Cardiac septum (tissue), 1 donor: ENCODE results near the gene CD1B. TPM values are rescaled to one million over a fixed set of nuclear protein-coding genes. Genes with fewer than 3 reads are reported as not detected.
"Not testable (repeated sequence)": the region's sequence is repeated elsewhere in the genome, so short reads cannot be mapped to it uniquely, and the experiment has no call there.

Source experiments
- DNase-seq: peaks from one replicate; pipeline ENCODE4 v3.0.0-alpha.2; 2020; ENCODE audit warnings: low spot score
- intact Hi-C: fragments of 100-400 bp; cut with DNase I; formaldehyde crosslinking; loops from one replicate; pipeline ENCODE4 v1.14.0; 2022
- long read RNA-seq: library from polyadenylated mRNA; unstranded; transcript quantifications from one replicate; pipeline ENCODE4 v2.0.0, GENCODE V29; 2021
- total RNA-seq: library from RNA; stranded (reverse); fragmentation: NEBNext Ultra II Directional; extraction: Animal tissue kit (Norgen Biotek cat#: 25700); gene quantifications from one replicate; pipeline ENCODE4 v1.2.1, GENCODE V29; 2021
- donor health status: DM: no; HTN: no; CAD: no.

Gene CD1B
- not detected for total RNA-seq
- long read RNA-seq, result 0 reads

DNA sequence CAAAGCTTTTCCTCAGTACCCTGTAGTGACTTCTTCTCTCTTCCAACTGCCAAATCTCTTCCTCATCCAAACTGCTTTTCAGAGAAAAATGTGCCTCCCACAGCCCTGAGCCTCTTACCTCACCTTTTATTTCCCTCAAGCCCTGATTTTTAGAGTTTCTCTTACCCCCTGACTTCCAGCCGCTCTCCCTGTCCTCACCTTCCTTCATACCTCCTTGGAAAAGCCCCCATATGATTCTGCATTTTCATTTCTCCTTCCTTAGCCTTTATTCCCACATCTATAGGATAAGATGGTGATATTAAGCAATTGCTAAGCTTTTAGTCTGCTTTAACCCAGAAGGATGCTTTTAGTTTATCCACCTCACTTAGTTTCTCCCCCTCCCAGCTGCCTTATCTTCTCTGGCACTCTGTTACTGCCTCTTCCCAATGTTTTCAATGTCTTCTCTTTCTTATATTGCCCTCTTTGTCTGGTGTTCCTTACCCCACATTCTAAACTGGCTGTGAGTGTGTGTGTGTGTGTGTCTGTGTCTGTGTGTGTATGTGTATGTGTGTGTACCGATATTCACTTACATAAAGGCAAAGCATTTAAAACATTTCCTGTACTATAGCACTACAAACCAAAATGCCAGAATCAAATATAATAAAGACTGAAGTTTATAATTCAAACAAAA, at the start of gene CD1B:
Gene CD1B (minus strand): TSS at position 51 of the 670 bp plus-strand sequence. CDS start 108 bp downstream, outside the sequence.
- no peak for DNase-seq

DNA sequence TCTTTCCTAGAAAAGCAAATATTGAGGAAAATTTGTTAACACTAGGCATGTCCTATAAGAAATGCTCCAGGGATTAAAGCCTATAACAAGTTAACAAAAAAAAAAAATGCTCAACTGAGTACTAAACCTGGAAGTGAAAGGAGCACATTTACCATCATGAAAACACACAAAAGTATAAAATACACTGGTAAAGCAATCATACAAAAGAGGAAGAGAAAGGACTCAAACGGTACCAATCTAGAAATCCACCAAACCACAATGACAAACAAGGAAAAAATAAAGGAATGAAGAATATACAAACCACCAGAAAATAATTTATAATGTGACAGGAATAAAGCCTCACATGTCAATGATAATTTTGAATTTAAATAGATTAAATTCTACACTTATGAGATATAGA, 43.5 kb upstream of the CD1B start:
- DNase-seq, result no peak
- intact Hi-C loops, result no loop called here

More for the DNA sequence above, at the start of gene CD1B:
- intact Hi-C loops, result no loop called here

DNA sequence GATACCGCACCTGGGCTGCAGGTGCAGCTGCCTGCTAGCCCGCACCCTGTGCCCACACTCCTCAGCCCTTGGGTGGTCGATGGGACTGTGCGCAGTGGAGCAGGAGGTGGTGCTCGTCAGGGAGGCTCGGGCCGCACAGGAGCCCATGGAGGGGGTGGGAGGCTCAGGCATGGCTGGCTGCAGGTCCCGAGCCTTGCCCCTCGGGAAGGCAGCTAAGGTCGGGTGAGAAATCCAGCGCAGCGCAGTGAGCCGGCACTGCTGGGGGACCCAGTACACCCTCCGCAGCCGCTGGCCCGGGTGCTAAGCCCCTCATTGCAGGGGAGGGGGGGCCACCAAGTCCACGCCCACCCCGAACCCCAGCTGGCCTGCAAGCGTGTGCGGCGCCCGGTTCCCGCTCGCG, 42.8 kb upstream of the CD1B start:
- intact Hi-C loops, DNase-seq: not testable (repeated sequence)

DNA sequence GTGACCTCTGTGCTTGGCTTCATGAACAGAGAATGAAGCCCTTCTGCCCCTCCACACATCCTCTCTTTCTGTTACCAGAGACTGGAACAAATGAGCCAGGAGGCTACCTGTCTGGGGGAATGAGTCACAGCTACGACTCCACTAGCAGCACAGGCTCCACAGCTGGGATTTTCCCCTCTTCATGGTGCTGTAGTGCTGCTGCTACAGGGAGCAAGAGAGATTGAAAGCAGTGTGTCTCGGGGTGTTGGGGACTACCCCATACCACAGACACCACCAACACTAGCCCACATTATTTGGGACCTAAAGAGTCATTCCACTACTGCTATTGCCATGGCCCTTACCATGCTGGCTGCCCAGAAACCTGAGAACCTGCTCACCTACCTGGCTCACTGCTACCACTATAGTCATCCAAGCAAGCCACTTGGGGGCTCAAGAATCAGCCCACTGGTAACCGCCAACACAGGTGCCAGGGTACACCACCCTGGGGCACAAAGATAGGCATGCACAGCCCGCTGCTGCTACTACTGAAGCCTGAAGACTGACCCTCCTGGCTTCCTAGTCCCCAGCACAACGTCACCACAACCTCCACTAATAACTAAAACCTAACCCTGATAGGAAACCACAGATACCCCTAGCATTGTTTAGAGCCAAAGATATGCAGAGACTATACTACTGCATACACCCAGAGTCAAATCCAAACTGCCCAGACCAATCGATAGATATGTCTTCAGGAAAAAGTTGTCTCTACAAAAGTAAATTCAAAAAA, 40.0 kb upstream of the CD1B start:
- no peak for DNase-seq
- intact Hi-C loops, result no loop called here

DNA sequence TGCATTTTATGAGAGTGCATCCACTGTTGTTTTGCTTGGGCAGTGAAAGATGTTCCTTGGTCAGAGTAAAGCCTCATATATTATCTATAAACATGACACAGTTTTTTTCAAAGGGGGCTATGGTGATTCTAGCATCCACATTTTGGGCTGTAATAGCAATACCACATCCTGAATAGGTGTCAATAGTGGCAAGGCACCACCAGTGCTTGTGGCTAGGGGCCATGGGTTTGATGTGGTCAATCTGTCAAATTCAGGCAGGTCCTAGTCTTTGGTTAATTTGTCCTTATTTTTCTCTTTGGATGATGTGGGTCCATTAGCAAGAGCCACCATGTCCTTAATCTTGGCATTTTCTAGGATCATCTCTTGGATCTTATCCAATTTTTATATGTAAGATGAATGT, 35.5 kb upstream of the CD1B start:
- intact Hi-C loops, result no loop called here
- no peak for DNase-seq

DNA sequence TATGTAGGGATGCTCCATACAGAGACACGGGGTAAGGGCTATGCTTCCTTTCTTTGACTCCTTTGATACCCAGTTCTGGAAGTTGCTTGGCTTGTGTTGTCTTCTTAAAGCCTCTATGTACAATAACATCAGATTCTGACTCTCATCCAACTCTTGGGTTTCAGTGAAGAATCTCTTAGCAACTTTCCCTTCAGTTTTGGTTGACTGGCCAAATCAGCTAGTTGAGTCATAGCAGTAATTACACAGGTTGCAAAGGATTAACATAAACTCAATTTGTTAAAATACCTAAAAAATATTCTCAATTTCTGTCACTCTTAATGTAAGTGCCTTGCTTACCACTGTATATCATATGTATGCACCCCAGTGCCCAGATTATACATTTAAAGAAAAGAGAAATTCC, 31.6 kb upstream of the CD1B start:
- no peak for DNase-seq

DNA sequence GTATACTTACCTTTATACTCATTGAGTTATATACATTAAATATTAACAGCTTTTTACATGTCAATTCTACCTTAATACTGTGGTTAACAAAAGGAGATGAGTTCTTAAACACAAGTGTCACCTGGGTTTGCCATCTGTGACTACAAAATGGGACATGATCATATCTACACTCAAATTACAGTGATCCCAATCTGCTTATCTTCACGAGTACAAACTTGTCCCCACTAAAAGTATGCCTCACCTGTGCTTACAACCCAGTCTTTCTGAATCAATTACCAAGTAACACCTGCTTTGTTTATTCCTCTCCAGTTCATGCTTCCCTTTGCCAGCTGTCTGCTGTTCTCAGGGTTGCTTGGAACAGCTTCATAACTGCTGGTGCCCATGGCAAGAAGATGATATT, 31.2 kb upstream of the CD1B start:
- intact Hi-C loops, result no loop called here
- DNase-seq, result no peak

More for the DNA sequence above, 31.6 kb upstream of the CD1B start:
- intact Hi-C loops, result no loop called here

DNA sequence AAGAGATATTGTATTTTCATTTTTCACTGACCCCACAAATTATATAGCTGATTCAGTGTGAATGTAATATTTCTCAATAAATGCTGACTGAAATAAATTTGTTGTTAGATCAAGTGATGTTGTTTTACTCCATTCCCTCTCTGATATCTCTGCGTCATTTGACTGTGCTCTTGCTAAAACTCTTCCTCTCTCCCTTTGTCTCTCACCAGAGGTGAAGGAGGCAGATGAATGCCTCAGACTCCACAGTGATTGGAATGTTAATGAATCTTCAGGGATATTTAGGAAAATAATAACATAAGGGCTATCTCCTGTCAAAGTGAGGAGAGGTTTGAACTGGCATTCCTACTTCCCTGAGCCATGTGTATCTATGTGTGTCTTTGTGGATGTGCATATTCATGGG, 26.1 kb upstream of the CD1B start:
- DNase-seq, result no peak
- intact Hi-C loops, result no loop called here

DNA sequence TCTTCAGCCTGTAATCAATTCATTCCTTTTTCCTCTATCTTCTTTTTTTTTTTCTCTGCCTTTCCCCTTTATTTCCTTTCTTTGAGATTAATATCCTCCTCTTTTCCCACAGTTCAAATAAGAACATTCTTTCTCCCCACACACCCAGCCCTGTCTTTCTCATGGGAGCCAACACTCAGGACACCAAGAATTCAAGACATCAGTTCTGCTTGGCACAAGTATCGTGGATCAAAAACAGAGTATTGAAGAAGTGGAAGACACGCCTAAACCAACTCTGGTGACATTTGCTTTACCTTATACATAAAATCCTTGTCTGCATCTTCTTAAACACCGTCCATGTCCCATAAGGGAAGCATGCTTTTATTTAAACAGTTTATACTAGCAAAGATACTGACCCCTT, 25.3 kb upstream of the CD1B start:
- intact Hi-C loops, result no loop called here
- no peak for DNase-seq

DNA sequence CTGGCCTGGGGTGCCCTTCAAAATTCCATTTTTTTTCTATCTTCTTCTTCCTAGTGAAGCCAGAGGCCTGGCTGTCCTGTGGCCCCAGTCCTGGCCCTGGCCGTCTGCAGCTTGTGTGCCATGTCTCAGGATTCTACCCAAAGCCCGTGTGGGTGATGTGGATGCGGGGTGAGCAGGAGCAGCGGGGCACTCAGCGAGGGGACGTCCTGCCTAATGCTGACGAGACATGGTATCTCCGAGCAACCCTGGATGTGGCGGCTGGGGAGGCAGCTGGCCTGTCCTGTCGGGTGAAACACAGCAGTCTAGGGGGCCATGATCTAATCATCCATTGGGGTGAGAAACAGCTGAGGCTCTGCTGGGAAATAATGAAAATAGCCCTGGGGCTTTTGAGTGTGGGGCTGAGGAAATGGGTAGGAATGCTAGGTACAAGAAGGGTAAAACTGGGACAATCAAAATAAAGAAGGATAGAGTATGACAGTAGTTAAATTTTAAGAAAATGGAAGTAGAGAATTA, 24.5 kb upstream of the CD1B start:
- DNase-seq, result no peak
- intact Hi-C loops, result no loop called here

DNA sequence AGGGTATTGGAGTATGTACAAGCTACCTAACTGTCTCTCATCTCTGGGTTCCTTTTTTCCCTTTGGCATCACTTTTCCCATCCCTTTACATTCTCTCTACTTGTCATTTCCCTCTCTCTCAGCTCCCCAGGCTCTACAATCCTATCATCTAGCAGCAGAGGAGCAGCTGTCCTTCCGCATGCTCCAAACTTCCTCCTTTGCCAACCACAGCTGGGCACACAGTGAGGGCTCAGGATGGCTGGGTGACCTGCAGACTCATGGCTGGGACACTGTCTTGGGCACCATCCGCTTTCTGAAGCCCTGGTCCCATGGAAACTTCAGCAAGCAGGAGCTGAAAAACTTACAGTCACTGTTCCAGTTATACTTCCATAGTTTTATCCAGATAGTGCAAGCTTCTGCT, 22.9 kb upstream of the CD1B start:
- no peak for DNase-seq
- intact Hi-C loops, result no loop called here

DNA sequence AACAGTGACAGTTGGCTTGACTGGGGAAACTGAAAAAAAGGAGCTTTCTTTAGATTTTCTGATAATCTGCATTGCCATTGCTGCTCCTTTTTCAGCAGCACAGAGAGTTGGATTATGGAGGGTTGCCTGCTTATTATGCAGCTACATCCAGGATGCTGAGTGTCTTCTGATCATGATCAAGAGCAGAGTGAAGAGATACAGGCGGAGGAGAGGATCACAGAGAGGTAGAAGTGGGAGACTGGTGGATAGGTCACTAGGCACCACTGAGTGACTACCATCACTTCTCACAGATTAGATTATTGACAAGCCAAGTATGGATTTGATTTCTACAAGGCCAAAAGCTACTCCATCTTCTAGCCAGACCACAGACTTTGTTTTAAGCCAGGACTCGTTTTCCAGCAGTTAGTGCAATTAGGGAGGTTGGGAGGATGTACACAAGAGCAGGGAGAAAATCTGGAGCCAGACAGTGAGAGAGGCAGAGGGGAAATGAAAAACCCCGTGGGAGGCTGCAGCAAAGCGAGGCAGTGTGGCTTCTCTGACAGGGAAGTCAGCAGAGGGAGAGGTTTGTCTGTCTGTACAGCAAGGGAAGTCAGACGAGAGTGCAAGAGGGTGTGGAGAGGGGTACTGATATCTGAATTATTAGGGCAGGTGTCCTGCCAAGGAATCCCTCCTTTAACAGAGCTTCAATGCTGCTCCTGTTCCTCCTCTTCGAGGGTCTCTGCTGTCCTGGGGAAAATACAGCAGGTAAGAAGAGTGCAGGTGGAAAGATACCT, 22.2 kb upstream of the CD1B start, which contains the start of gene CD1E:
Gene CD1E (plus strand): TSS at position 592 of the 773 bp plus-strand sequence. CDS start 95 bp downstream, at position 687.
- intact Hi-C loops, result no loop called here
- DNase-seq, result no peak

DNA sequence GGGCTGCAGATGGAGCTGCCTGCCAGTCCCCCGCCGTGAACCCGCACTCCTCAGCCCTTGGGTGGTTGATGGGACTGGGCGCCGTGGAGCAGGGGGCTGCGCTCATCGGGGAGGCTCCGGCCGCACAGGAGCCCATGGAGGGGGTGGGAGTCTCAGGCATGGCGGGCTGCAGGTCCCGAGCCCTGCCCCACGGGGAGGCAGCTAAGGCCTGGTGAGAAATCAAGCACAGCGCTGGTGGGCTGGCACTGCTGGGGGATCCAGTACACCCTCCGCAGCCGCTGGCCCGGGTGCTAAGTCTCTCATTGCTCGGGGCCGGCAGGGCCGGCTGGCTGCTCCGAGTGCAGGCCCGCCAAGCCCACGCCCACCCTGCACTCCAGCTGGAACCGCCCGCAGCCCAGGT, 17.6 kb upstream of the CD1B start:
- intact Hi-C loops, DNase-seq: not testable (repeated sequence)

DNA sequence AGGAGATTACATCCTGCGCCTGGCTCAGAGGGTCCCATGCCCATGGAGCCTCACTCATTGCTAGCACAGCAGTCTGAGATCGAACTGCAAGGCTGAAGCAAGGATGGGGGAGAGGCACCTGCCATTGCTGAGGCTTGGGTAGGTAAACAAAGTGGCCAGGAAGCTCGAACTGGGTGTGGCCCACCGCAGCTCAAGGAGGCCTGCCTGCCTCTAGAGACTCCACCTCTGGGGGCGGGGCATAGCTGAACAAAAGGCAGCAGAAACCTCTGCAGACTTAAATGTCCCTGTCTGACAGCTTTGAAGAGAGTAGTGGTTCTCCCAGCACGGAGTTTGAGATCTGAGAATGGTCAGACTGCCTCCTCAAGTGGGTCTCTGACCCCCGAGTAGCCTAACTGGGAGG, 5.1 kb upstream of the CD1B start:
- intact Hi-C loops, DNase-seq: not testable (repeated sequence)

DNA sequence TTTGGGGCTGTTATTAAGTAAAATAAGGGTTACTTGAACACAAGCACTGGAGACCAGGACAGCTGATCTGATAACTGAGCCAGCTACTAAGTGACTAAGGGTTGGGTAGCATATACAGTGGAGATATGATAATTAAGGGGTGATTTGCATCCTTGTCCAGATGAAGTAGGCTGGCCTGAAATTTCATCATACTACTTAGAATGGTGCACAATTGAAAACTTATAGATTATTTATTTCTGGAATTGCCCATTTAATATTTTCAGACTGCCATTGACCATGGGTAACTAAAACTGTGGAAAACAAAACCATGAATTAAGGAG, 3.8 kb upstream of the CD1B start:
- intact Hi-C loops, result no loop called here
- no peak for DNase-seq

DNA sequence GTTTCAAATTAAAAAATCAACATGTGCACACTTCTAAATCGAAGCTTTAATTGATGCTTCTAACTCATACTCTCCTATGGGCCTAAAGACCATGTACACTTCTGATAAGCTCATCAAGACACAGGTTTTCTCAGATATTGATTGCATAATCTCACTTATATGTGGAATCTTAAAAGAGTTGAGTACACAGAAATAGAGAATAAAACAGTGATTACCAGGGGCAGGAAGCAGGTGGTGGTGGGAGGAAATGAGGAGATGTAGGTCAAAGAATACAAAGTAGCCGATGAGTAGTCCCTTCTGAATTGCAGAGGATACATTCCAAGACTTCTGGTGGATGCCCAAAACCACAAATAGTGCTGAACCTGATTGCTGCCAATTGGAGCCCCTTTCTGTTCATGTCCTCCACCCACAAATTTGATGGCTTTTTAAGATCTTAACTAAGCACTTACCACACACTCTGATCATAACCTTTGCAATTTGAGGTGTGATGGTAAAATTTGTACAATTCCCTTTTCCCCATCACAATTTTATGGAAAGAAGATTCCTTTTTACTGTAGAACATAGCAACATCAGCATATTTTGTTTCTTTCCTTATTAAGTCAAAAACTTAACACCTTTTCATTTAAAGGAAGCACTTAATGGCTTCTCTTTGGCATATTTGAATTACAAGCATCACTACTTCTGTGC, 3.3 kb upstream of the CD1B start:
- DNase-seq, result no peak
- intact Hi-C loops, result no loop called here

DNA sequence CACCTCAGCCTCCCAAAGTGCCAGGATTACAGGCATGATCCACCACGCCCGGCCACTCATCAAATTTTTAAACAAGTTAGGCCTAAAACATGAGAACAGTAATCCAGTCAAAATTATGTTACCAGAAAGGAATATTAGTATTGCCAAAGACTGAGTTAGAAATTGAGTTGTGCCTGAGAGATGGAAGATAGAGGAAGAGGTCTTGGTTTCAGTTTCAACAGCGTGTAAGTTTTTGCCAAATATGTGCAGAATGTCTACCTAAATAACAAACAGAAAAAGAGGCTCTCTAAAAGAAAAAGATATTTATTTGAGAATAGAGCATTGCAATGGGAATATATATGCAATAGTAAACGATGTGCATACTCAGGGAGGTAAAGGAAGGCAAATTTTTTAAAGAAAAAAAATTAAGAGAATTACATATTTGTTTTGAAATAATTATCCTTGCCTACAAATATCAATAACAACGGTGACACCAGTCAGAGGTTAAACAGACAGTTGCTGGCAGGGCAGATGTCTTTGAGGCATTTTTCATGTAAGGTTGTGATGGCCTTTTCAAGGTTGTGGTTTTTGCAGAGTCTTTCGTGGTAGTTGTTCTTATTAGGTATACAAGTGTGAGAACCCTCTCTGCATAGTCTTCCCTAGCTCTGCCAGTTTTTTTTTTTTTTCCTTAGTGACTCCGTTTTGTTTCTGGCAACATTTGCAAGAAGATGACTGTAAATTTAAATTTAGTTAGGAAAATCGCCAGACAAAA, 2.2 kb upstream of the CD1B start:
- intact Hi-C loops, result no loop called here
- no peak for DNase-seq

DNA sequence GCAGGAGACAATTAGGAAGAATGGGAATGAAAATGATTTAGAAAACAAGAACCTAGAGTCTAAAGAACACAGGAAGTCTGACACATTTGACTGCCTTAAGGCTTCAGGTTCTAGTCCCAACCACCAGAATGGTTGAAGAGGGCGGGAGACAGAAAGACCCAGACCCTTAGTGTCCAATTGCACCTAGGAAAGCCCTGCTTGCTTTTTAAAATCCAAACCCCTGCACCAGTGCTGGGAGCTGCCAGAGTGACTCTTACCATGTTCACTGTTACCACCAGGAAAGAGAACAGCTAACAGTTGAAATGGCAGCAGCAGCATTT, 265 bp downstream of the CD1B start:
- no peak for DNase-seq
- intact Hi-C loops, result no loop called here

DNA sequence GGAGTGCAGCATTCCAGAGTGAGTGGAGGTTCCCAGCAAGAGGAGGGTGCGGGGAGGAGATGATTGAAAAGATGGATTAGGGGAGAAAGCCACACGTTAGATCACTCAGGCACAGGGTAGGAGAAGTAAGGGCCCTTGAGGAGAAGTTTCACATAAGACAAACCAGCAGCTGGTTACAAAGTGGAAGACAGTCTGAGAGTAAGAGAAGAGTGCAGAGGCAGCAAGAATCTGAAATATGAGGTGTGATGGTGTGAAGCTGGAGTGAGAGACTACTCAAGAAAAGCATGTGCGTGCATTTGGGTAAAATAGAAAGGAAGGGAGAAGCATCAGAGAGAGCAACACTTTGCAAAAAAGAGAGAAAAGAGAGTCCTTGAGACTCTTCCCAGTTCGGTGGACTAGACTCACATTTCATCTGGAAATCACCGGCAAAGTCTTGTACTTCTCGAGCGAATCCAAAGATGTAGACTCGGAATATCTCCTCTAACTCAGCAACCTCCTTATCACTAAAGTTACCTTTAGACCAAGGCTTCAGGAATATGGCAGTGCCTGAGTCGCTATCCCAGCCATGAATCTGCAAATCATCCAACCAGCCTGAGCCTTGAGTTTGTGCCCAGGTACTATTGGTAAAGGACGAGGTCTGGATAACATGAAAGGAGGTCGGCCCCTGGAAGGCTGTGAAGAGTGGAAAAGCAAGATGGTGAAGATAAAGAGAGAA, 783 bp downstream of the CD1B start:
- intact Hi-C loops, result no loop called here
- no peak for DNase-seq
